Measurements from ENCODE around the gene PVRIG.
"Not testable (repeated sequence)": the region's sequence is repeated elsewhere in the genome, so short reads cannot be mapped to it uniquely, and the experiment has no call there.

DNA sequence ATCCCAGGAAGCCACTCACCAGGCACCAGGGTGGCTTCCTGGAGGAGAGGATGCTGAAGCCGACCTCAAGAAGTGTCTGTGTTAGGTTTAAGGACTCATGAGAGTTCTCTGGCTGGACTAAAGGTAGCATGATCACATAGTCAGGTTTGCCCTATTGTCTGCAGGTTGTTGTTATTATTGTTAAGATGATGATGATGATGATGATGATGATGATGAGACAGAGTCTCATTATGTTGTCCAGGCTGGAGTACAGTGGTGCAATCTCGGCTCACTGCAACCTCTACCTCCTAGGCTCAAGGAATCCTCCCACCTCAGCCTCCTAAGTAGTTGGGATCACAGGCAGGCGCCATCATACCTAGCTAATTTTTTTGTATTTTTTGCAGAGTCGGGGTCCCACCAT is 44.5 kb downstream of the PVRIG start:
- TF ChIP-seq, protein P1, sequence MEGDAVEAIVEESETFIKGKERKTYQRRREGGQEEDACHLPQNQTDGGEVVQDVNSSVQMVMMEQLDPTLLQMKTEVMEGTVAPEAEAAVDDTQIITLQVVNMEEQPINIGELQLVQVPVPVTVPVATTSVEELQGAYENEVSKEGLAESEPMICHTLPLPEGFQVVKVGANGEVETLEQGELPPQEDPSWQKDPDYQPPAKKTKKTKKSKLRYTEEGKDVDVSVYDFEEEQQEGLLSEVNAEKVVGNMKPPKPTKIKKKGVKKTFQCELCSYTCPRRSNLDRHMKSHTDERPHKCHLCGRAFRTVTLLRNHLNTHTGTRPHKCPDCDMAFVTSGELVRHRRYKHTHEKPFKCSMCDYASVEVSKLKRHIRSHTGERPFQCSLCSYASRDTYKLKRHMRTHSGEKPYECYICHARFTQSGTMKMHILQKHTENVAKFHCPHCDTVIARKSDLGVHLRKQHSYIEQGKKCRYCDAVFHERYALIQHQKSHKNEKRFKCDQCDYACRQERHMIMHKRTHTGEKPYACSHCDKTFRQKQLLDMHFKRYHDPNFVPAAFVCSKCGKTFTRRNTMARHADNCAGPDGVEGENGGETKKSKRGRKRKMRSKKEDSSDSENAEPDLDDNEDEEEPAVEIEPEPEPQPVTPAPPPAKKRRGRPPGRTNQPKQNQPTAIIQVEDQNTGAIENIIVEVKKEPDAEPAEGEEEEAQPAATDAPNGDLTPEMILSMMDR (conservative IDR thresholded peaks at IDR 0.05; ENCODE audit: low read length) = not testable (repeated sequence)
- TF ChIP-seq EZH2phosphoT487 (IDR thresholded peaks at IDR 0.05; ENCODE audit: borderline replicate concordance) = not testable (repeated sequence)

Measured in Loucy (cell line).